NOMO-1 treated with DMSO at 0.1 percent for 48 hours (cell line): ENCODE results near the gene TEPSIN.
A peak's percentile ranks its signal among the peaks of the same experiment; 100 is the strongest.

Experiments
- DNase-seq: peaks from one replicate; lab custom pipeline; 2025; ENCODE audit not compliant: unreplicated experiment; lab: John Stamatoyannopoulos, UW

The TEPSIN gene, protein sequence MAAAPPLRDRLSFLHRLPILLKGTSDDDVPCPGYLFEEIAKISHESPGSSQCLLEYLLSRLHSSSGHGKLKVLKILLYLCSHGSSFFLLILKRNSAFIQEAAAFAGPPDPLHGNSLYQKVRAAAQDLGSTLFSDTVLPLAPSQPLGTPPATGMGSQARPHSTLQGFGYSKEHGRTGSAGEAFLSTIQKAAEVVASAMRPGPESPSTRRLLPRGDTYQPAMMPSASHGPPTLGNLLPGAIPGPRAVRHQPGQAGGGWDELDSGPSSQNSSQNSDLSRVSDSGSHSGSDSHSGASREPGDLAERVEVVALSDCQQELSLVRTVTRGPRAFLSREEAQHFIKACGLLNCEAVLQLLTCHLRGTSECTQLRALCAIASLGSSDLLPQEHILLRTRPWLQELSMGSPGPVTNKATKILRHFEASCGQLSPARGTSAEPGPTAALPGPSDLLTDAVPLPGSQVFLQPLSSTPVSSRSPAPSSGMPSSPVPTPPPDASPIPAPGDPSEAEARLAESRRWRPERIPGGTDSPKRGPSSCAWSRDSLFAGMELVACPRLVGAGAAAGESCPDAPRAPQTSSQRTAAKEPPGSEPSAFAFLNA

DNA sequence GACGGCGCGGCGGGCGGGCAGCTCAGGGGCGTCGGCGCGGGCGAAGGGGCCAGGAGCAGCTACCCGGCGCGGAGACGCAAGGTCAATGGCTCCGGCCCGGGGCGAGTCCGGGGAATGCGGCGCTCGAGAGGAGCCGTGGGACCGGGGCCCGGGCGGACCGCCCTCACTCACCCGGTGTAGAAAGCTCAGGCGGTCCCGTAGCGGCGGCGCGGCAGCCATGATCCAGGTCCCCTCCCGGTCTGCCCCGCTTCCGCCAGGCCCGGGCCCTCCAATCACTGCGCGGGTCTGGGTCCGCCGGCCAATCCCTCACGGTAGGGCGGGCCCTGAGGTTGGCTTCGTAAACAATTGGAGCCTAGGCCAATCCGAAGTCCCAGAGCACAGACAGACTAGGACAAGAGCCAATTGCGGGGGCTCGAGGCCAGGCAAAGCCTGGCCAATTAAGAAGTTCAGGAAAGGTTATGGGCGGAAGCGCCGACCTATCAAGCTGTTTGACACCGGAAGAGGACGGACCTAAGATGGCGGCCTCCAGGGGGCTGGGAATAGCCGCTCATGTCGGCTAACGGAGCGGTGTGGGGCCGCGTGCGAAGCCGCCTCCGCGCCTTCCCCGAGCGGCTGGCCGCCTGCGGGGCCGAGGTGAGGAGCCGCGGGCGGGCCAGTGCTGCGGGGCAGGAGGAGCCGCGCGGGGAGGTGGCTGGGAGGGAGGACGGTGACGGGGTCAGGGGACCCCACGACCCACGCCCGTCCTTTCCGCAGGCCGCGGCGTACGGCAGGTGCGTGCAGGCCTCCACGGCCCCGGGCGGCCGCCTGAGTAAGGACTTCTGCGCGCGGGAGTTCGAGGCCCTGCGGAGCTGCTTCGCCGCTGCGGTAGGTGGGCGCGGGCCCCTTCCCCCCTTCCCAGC, at the start of gene TEPSIN, which contains the start of gene NDUFAF8:
Gene TEPSIN (minus strand): TSS at position 241 of the 899 bp plus-strand sequence. CDS start 22 bp downstream, at position 219.
Gene NDUFAF8 (plus strand): TSS at position 504 of the 899 bp plus-strand sequence. CDS start 46 bp downstream, at position 550.
- DNase-seq, result peak; percentile 100

DNA sequence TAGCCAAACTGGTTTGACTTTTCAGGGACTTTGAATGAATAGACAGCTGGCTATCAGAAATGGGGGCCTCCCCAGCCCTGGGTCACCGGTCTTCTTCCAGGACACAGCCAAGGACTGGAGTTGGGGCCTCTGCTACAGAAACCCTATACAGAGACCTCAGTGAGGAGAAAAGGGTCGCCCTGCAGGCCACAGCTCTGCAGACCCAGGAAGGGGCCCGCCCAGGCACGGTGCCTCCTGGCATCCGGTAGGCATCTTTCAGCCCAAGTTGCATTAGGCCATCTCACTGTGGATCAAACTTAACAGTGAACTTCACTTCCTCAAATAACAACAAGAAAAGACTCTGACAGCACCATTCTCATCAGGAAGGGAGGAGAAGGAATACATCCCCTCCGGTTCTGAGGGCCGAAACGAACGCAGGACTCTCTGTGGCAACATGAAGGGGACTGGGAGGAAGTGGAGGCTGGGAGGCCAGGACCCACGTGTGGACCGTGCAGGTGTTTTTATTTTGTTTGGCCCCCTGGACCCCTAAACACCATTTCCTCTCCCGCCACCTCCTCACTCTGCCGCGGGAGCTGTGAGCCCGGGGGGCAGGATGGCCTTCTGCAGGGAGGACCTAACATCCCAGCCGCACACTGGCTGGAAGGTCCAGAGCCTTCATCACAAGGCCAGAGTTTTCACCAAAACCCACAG, 49.0 kb upstream of the TEPSIN start:
- DNase-seq, result no peak

DNA sequence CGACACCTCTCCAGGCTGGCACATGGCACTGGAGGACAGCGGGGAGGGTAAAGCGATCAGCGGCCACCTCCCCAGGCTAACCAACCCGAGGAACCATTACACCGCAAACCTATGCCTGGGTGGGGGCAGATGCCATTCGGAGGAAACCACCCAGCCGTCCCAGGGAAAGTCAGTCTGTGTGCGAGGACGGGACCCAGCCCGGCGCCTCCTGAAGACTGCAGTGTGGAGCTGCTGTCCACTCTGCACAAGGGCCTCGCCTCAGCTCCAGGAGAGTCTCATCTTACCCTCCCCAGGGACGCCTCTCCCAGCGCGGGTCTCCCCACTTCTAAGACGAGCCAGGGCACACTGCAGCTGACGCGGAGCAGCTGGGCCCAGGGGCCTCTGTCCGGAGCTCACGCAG, 48.3 kb upstream of the TEPSIN start:
- DNase-seq, result no peak

DNA sequence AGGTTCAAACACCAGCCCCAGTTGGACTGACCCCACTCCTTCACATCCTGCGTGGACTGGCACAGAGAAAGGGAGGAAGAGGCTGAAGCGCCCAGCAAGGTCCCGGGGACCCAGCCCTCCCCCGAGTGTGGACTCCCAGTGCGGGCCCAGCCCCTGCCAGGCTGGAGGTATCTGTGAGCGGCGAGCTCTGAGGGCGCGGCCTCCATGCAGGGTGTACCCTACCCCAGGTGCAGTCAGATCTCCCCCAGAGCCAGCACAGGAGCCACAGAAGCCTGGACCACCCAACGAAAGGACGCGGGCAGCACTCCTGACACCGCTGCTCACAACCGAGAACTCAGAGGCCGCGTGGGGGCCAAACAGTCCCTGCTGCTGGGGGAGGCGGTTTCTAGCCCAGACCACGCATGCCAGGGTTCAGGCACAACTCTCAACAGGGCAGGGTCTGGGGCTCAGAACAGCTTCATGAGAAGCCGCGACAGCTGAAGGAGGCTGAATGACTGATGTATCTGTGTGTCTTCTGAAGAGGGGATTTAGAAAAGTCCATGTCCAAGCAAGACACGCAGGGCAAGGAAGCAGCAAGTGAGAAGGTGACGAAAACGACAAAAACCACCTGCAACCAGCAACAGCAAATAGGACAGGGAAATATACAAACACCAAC, 47.8 kb upstream of the TEPSIN start:
- no peak for DNase-seq

DNA sequence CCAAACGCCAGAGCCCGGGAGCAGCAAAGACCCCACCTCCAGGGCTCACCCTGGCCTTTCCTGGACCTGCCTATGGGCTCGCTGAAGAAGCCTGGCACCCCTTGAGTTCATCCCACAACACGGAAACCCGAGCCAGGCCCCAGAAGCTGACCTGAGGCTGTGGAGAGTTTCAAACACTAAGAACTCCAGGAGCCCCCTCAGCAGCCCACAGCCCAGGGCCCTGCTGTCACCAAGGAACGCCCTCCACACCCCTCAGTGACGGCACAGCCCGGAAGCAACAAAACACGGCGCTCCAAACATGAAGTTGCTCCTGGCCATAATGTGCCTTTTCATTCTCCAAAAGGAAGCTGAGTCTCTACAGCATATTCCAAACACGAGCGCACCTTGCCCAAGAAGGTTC, 47.0 kb upstream of the TEPSIN start:
- no peak for DNase-seq

DNA sequence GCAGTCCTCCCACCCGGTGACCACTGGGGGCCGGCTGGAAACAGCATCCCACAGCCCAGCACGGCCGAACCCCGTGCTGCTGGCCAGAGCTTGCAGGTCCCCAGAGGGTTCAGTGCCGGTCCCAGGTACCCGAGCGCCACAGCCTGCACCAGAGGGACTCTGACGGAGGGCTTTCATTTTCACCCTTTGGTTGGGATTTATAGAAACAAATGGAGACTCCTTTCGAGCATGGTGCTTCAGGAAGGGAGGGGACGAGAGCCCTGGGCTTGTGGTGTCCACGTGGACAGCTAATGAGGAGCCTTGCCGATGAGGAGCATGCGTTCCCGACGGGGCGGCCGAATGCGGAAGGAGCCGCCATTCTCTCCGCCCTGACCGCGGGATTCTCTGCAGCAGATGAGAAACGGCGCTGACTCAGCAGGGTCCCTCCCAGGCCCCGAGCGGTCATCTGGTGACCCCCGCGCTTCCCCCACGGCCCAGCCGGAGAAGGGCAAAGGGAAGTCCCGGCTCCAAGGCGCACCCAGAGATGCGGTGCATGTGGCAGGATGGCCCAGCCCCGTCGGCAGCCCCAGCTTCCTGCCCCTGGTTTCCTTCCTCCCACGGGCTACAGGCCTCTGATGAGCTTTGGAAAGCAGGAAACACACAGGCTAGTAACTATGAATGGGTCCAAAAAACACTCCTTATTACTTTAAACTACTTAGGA, 46.5 kb upstream of the TEPSIN start:
- DNase-seq, result peak; percentile 55

DNA sequence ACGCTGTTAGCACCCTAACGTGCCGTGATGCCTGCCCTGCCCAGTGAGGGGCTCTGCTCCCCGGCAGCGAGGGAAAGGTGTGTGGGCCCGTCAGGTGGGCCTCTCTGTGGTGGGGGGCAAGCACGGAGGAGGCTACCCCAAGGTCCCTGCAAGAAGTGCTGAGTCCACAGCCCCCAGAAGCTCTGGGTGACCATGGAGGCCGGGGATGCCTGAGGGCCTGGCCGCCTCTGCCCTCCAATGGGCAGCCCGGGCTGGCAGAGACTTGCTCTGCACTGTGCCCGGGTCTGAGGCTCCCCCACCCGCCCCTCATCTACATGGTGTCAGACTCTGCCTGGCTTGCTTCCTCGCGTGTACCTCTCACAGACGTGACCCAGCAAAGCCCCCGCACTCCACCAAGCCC, 44.0 kb upstream of the TEPSIN start:
- no peak for DNase-seq

DNA sequence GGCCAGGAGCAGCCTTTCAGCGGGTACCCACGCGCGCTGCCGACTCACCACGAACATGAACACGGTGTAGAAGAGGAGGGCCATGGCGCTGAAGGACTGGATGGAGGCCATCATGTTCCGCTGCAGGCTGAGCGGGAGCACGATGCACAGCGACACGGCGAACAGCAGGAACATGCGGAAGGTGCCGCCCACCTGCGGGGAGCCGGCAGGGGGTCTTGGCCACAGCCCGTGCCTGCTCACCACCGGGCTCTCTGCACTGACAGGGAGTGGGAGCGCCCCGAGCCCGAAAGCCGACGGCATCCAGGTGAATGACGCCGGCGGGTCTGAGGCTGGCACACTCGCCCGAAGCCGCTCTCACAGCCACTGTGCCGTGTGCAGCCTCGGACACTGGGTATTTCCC, 43.3 kb upstream of the TEPSIN start:
- no peak for DNase-seq

DNA sequence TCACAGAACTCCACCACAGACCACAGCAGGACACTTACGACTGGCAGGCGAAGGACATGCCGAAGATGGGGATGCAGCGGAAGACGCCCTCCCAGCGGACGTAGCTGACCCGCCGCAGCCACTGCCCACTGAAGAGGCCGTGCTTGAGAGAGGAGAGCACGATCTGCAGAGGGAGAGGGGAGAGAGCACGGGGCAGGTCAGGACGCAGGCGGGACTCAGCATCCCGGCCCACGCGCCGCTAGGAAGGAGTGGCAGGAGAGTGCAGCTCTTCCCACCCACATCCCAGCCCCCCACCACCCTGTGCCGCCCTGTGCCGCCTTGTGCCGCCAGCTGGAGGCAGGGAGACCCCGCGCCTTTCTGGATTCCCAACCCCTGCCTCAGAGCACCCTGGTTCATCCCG, 41.7 kb upstream of the TEPSIN start:
- no peak for DNase-seq

DNA sequence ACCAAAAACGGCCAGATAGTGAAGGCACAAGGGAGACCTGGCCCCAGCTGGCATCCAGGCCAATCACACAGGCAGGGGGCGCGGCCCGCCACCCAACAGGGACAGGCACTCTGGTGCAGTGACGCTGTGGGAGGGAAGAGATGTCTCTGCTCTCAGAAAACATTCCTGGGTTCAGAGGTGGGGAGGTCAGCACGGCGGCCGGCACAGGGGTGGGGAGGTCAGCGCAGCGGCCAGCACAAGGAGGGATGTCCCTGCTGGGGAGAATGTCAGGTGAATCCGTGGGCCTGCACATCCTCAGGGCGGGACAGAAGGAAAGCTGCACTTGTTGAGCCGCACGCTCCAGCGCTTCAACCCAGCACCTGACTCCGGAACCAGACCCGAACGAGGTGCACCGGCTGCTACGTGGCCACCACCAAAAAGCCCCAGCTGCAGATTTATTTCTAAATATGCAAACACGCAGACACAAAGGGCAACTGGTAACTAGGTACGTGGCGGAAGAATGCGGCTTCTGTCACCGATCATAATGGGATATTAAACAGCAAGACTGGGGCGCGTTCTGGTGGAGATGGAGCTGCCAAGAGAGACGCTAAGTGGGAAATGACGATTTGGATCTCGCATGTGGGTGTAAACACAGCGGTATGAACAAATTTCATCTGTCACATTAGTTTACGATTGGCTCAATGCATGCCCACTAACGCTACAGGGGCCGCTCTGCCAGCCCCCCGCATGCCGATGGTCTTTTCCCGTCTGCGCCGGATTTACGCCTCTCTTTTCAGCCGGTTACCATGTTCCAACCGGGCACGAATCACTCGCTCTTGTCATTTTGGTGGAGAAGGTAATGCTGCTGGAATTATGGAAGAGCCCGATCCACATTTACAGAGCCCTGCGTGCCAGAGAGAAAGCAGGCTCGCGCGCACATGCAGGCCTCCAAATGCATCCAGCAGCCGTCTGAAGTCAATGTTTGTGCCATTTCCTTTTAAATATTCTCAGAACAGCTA, 40.7 kb upstream of the TEPSIN start:
- no peak for DNase-seq

DNA sequence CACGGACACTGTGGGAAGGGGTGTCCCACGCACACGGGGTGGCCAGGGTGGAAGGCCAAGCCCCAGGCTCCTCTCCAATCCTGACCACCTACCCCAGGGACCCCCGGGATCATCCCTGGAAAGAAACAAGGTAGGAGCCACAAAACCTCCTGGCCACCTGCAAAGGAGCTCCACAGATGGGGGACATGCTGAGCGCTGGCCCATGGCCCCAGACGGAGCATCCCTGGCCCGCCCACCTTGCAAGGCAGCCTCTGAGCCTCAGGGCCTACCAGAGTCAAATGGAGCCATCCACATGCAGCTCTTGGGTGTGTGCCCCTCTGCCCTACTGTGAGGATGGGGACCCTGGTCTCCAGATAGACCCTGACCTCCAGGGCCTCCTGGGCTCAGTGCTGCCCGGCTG, 40.0 kb upstream of the TEPSIN start:
- DNase-seq, result no peak

DNA sequence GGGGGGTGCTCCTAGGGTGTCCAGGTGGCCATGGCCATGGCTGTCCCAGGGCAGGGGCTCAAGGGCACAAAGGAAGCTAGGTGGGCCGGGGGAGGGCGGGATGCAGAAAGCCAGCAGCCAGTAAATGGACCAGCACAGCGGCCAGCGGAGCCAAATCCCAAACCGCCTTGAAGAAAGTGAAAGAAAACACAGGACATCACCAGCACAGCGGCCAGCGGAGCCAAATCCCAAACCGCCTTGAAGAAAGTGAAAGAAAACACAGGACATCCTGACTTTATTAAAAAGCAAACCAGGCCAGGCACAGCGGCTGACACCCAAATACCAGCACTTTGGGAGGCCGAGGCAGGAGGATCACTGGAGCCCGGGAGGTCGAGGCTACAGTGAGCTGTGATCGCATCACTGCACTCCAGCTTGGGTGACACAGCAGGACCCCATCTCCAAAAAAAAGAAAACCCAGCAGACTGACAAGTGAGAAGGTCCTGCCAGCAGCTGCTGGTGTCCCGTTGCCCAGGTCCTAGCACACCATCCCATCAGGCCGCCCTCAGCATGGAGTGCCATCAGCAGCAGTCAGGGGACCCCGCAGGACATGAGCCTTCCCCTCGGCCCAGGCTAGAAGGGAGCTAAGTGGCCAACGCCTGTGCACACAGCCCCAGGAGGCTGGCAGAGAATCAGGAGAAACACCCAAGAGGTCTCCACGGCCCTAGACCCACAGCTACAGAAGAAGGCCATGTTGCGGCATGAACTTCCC, 39.3 kb upstream of the TEPSIN start:
- no peak for DNase-seq

DNA sequence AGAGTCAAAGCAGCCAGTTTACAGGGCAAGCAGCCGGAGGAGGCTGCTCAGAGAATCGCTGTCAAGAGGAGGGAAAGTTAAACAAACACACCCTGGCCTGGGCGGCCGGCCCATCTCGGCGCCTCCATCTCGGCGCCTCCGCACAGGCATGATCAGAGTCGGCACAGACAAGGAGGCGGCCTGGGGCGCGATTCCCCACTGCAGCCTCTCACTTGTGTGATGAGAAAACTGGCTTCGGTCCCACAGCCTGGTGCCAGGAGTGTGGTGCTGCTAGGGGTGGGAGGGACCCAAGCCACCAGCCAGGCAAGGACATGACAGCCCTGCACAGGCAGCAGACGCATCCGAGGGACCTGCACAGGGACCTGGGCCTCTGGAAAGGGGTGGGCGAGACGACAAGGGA, 38.6 kb upstream of the TEPSIN start:
- DNase-seq, result no peak

DNA sequence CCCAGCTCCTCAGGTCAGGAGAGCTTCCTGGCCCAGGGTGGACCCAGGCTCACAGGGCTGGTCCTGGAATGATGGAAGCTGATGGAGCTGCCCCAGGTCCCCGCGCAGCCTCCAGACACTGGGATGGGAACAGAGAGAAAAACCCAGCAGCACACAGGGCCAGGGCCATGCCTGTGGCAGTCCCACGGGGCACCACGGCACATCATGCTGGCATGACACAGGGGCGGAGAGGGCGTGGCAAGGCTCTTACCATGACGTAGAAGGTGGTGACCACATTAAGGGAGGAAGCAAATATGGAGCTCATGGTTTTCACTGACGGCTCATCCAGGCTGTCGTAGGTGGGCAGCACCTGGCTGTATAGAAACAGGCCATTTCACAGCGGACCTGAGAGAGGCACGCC, 37.9 kb upstream of the TEPSIN start:
- no peak for DNase-seq

DNA sequence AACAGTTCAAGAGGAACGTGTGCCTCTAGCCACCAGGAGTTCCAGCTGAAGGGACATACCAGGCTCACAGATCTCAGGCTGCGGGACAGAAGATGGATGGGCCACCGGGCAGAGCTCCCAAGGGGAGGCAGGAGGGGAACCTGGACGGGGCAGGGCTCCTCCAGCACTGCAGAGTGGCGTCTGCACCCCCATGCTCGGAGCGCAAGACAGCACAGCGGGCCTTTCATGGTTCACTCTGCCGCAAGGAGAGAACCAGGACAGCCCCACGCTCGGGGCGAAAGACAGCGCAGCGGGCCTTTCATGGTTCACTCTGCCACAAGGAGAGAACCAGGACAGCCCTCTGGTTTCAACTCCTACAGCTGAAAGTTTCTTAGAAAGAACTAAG, 35.6 kb upstream of the TEPSIN start:
- no peak for DNase-seq

DNA sequence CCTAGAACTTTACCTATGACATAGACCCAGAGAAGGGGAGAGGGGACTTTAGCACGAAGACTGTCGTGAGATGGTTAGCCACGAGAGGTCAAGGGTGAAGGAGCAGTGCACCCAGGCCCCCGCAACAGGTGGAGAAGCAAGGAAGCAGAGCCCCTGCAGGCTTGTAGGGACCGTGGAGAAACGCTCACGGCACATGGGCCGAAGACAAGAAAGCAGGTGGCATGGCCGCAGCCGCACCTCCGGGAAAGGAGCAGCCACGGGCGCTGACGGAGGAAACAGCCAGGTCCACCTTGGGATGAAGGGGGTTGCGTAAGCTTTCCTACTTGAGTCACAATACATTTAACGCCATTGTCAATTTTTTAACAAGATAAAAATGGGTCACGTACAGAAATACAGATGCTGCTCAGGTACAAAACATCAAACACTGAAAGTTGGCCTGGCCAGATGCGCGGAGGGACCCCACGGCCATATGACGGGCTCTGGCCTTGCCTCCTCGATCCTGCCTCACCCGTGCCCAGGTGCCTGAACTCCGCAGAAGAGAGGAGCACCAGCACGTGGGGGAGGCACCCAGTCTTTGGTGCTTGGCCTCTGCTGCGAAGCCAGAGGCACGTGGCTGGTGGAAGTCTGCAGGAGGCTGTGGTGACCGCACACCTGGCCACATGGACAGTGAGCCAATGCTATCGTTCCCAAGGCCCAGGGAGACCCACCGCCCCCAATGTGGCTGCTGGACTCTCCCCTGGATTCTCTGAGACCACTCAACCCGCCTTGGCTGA, 35.0 kb upstream of the TEPSIN start:
- DNase-seq, result no peak

DNA sequence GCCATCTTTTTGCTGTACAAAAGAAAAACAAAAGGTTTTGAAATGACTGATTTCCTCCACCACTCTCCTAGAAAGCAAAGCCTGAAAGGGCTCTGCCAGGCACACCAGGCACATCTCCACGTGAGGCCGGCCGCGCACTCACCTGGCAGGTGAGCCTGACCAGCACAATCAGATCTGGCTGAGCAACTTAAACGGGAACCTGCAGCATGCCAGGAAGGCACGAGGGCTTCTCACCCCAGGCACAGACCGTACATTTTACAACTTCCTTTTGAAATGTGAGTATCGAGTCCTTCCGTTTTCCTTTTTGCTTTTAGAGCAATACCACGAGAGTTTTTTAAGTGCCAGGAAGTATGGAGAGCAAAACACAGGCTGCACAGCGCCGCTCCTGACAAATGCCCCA, 33.8 kb upstream of the TEPSIN start:
- DNase-seq, result peak; percentile 72
